Ishikawa (cell line): Measurements from ENCODE around the gene ZNF469.

Experiments used
- CEBPB ChIP-seq: IDR thresholded peaks from 2 replicates; pipeline ENCODE4 v1.6.1; 2012
- CREB1 ChIP-seq: IDR thresholded peaks from 2 replicates; pipeline ENCODE4 v1.6.1; 2012; ENCODE audit warnings: low read depth
- EGR1 ChIP-seq: IDR thresholded peaks from 2 replicates; pipeline ENCODE4 v1.6.1; 2012
- EP300 ChIP-seq: IDR thresholded peaks from 2 replicates; pipeline ENCODE4 v1.6.1; 2012; ENCODE audit warnings: borderline replicate concordance
- FOXM1 ChIP-seq: IDR thresholded peaks from 2 replicates; pipeline ENCODE4 v1.6.1; 2012; ENCODE audit warnings: low read depth, borderline replicate concordance
- MAX ChIP-seq: IDR thresholded peaks from 2 replicates; pipeline ENCODE4 v1.6.1; 2012
- NFIC ChIP-seq: IDR thresholded peaks from 2 replicates; pipeline ENCODE4 v1.6.1; 2012
- RAD21 ChIP-seq: IDR thresholded peaks from 2 replicates; pipeline ENCODE4 v1.6.1; 2012; ENCODE audit warnings: low read depth
- REST ChIP-seq: IDR thresholded peaks from 2 replicates; pipeline ENCODE4 v1.6.1; 2012; ENCODE audit warnings: low read depth, mild to moderate bottlenecking
- TAF1 ChIP-seq: IDR thresholded peaks from 2 replicates; pipeline ENCODE4 v1.6.1; 2012; ENCODE audit warnings: low read depth, mild to moderate bottlenecking
- TCF12 ChIP-seq: IDR thresholded peaks from 2 replicates; pipeline ENCODE4 v1.6.1; 2012; ENCODE audit warnings: low read depth
- TEAD4 ChIP-seq: IDR thresholded peaks from 2 replicates; pipeline ENCODE4 v1.6.1; 2012
- USF1 ChIP-seq: IDR thresholded peaks from 2 replicates; pipeline ENCODE4 v1.6.1; 2012
- YY1 ChIP-seq: IDR thresholded peaks from 2 replicates; pipeline ENCODE4 v1.6.1; 2012; ENCODE audit warnings: low read depth
- ZBTB7A ChIP-seq: IDR thresholded peaks from 2 replicates; pipeline ENCODE4 v1.6.1; 2012; ENCODE audit warnings: low read depth

The ZNF469 gene

GRCh38 chr16:88376835-88377726, 5.7 kb upstream of the ZNF469 start:
- TF ChIP-seq EGR1 = no peak
- TF ChIP-seq TAF1 = no peak
- no peak for TF ChIP-seq CEBPB
- no peak for TF ChIP-seq FOXM1
- no peak for TF ChIP-seq RAD21
- no peak for TF ChIP-seq TCF12
- no peak for TF ChIP-seq REST
- no peak for TF ChIP-seq NFIC
- no peak for TF ChIP-seq EP300
- TF ChIP-seq CREB1 = no peak
- TF ChIP-seq MAX = no peak
- no peak for TF ChIP-seq YY1
- no peak for TF ChIP-seq ZBTB7A
- no peak; the same call in 1 of the 2 replicates for TF ChIP-seq TEAD4
- no peak for TF ChIP-seq USF1

- TF ChIP-seq EGR1 = no peak
- TF ChIP-seq CREB1 = no peak
- no peak for TF ChIP-seq REST
- no peak for TF ChIP-seq USF1
- no peak for TF ChIP-seq FOXM1
- no peak for TF ChIP-seq EP300
- TF ChIP-seq ZBTB7A = no peak
- TF ChIP-seq MAX = no peak
- no peak for TF ChIP-seq TCF12
- no peak for TF ChIP-seq YY1
- TF ChIP-seq RAD21 = no peak
- TF ChIP-seq TEAD4 = no peak
- no peak for TF ChIP-seq TAF1
These were observed 4.8 kb upstream of the ZNF469 start for GRCh38 chr16:88377961-88378360.

- TF ChIP-seq FOXM1 (no peak), EGR1 (no peak), NFIC (no peak), REST (no peak), EP300 (no peak), ZBTB7A (no peak), YY1 (no peak)
These were observed 4.4 kb upstream of the ZNF469 start for GRCh38 chr16:88378401-88378800.

GRCh38 chr16:88378836-88379693, 3.7 kb upstream of the ZNF469 start:
- TF ChIP-seq YY1 (no peak), TAF1 (no peak), CEBPB (no peak), MAX (no peak), TCF12 (no peak), FOXM1 (no peak), REST (no peak), RAD21 (no peak), NFIC (no peak), EP300 (no peak)
